GM19240 (cell line): Measurements from ENCODE around the gene PLA2G6.
"Not testable (repeated sequence)": the region's sequence is repeated elsewhere in the genome, so short reads cannot be mapped to it uniquely, and the experiment has no call there.

Source experiments
- DNase-seq: peaks from one replicate; pipeline ENCODE4 v3.0.0; 2011; ENCODE audit warnings: low spot score; ENCODE audit not compliant: insufficient read length

The PLA2G6 gene

GRCh38 chr22:38190581-38190980 lies 9.0 kb upstream of the PLA2G6 start:
- no peak for DNase-seq

- DNase-seq, result no peak
These were observed 7.5 kb upstream of the PLA2G6 start for GRCh38 chr22:38189104-38189503.

GRCh38 chr22:38187413-38188212 lies 6.0 kb upstream of the PLA2G6 start:
- DNase-seq, result no peak

GRCh38 chr22:38186429-38186828 lies 4.8 kb upstream of the PLA2G6 start:
- no peak for DNase-seq

GRCh38 chr22:38184788-38185187 lies 3.2 kb upstream of the PLA2G6 start:
- DNase-seq, result no peak

- DNase-seq, result no peak
These were observed 683 bp downstream of the PLA2G6 start for GRCh38 chr22:38180841-38181452.

- not testable (repeated sequence) for DNase-seq
These were observed 3.1 kb downstream of the PLA2G6 start for GRCh38 chr22:38178605-38178937.

GRCh38 chr22:38177926-38178604 lies 3.6 kb downstream of the PLA2G6 start:
- no peak for DNase-seq

GRCh38 chr22:38177571-38177925 lies 4.1 kb downstream of the PLA2G6 start:
- DNase-seq, result not testable (repeated sequence)

- DNase-seq, result no peak
These were observed 4.6 kb downstream of the PLA2G6 start for GRCh38 chr22:38177044-38177443.

- no peak for DNase-seq
These were observed 5.4 kb downstream of the PLA2G6 start for GRCh38 chr22:38176170-38176741.

GRCh38 chr22:38175206-38176118 lies 6.2 kb downstream of the PLA2G6 start:
- DNase-seq, result no peak

GRCh38 chr22:38174626-38175025 lies 7.0 kb downstream of the PLA2G6 start:
- no peak for DNase-seq

GRCh38 chr22:38173641-38173906 lies 8.1 kb downstream of the PLA2G6 start:
- DNase-seq, result no peak

GRCh38 chr22:38172832-38173640 lies 8.6 kb downstream of the PLA2G6 start:
- DNase-seq, result no peak

- DNase-seq, result no peak
These were observed 9.5 kb downstream of the PLA2G6 start for GRCh38 chr22:38171927-38172831.

- no peak for DNase-seq
These were observed 11.2 kb downstream of the PLA2G6 start for GRCh38 chr22:38170469-38170868.

GRCh38 chr22:38169116-38169515 lies 12.5 kb downstream of the PLA2G6 start:
- no peak for DNase-seq

- no peak for DNase-seq
These were observed 13.6 kb downstream of the PLA2G6 start for GRCh38 chr22:38167988-38168407.
